ENCODE results near the gene LEPROT.

The LEPROT gene

DNA sequence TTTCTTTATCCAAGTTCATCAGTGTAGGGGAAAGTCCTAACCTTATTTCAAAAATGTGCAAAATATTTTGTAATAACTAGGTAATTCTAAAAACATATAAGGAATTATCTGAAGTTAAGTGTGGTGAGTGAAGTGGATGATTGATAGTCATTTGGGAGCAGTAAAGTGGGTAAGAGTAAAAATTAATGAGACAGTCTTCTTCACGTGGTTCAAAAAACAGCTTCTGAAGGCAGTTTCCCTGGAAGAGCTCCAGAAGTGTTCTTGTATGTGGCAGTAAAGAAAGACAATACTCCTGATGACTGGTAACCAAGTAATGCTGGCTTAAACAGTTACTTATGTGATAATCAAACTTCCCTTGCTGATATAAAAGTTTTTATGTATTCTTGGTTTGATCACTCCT is 50.3 kb downstream of the LEPROT start:
- no peaks in the 10 kb centered on the region for H4K20me1 ChIP-seq
- no peak for TF ChIP-seq Cebpa-rat (IDR thresholded peaks at IDR 0.05)
- no peaks in the 10 kb centered on the region for H3K4me1 ChIP-seq
- H3K36me3 ChIP-seq, result no peaks in the 10 kb centered on the region
- H3K4me2 ChIP-seq, result no peak overlapping the region
- no peak overlapping the region for H3K4me3 ChIP-seq
- no peaks in the 10 kb centered on the region for H3K27me3 ChIP-seq
- peaks cover 5% of the 10 kb centered on the region; the same call in 1 of the 2 replicates for H3K9me3 ChIP-seq
- no peak overlapping the region for H3K9ac ChIP-seq
- no peak overlapping the region for H3K27ac ChIP-seq

GRCh38 chr1:65471213-65471833 is 50.9 kb downstream of the LEPROT start:
- Histone ChIP-seq H3K36me3 (no peaks in the 10 kb centered on the region), H3K27me3 (no peaks in the 10 kb centered on the region), H3K9ac (no peak overlapping the region), H3K27ac (no peak overlapping the region), H3K4me1 (no peaks in the 10 kb centered on the region), H3K4me2 (no peak overlapping the region), H3K4me3 (no peak overlapping the region), H4K20me1 (no peaks in the 10 kb centered on the region), H3K9me3 (peaks cover 5% of the 10 kb centered on the region; the same call in 1 of the 2 replicates)
- no peak for TF ChIP-seq Cebpa-rat (IDR thresholded peaks at IDR 0.05)

DNA sequence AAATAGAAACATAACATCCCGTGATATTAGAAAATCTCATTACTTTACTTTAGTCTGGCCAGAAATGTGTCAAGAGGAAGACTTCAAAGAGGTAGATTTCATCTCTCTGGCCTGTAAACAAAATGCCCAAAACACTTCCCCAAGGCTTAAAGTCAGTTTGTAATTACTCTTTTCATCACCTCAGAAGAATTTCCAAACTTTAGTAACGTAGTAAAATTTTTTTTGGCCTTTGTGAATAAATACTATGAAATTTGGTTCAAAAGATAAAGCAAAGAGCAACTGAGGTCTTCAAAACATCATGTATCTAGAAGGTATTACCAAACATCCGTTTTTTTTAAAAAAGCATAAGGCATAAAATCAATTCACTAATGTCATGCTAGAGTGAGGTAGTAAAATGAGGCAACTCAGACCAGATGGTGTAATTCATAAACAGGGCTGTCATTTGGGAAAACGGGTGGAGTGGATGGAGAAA is 51.4 kb downstream of the LEPROT start:
- H3K27ac ChIP-seq, result no peak overlapping the region
- H3K36me3 ChIP-seq, result no peaks in the 10 kb centered on the region
- H3K4me2 ChIP-seq, result no peak overlapping the region
- H3K9ac ChIP-seq, result no peak overlapping the region
- H3K4me1 ChIP-seq, result no peaks in the 10 kb centered on the region
- H3K9me3 ChIP-seq, result peaks cover 5% of the 10 kb centered on the region; the same call in 1 of the 2 replicates
- no peak for TF ChIP-seq Cebpa-rat (IDR thresholded peaks at IDR 0.05)
- H3K27me3 ChIP-seq, result no peaks in the 10 kb centered on the region
- no peaks in the 10 kb centered on the region for H4K20me1 ChIP-seq
- no peak overlapping the region for H3K4me3 ChIP-seq

- Histone ChIP-seq H4K20me1 (no peaks in the 10 kb centered on the region), H3K9me3 (no peaks in the 10 kb centered on the region), H3K4me1 (no peaks in the 10 kb centered on the region), H3K27ac (no peak overlapping the region), H3K4me3 (no peak overlapping the region), H3K4me2 (no peak overlapping the region), H3K9ac (no peak overlapping the region), H3K36me3 (no peaks in the 10 kb centered on the region), H3K27me3 (no peaks in the 10 kb centered on the region)
- TF ChIP-seq Cebpa-rat (IDR thresholded peaks at IDR 0.05), result no peak
Measured at GRCh38 chr1:65476327-65476726, 55.9 kb downstream of the LEPROT start.

DNA sequence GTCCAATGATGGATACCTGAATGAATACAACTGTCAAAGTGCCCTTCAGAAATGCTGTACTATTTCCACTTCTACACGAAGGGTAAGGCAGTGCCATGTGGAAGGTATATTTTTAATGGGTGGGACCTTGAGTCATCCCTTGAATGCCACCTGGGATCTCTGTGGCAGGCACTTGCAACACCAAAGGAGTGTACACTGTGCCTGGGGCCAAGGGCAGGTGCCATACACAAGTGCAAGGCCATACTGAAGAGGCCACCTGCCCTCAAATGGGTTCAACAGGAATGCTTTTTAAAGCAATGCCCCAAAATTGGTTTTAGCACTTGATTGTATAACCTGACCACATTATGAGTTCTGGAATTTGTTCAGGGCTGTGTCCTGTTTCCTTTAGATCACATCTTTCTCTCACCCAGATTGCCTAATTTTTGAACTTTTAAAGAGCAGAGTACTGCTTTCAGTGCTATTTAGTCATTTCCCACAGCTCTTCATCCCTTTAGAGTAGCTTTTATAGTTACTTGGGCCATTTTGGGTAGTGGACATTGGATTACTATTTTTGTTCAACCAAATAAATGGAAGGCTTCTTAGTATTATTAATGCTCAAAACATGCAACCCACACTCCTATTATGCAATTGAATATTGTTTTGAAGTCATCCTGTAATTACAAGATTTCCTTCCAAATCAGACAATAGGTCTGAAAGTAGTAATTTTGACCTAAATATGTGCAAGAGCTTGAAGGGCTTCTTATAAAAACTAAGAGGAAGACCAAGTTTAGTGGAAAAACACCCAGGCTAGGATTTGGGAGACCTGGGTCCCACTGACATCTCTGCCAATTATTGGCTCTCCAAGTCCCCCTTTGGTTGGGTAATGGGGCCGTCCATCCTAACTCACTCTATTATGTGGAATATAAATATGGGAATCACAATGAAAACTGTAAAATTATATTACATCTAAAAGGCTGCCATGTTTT is 57.2 kb downstream of the LEPROT start:
- H3K27ac ChIP-seq, result no peak overlapping the region
- no peak overlapping the region for H3K4me2 ChIP-seq
- no peak overlapping the region for H3K4me3 ChIP-seq
- no peak for TF ChIP-seq Cebpa-rat (IDR thresholded peaks at IDR 0.05)
- H3K9ac ChIP-seq, result no peak overlapping the region
- no peaks in the 10 kb centered on the region for H4K20me1 ChIP-seq
- no peaks in the 10 kb centered on the region for H3K27me3 ChIP-seq
- H3K36me3 ChIP-seq, result no peaks in the 10 kb centered on the region
- no peaks in the 10 kb centered on the region for H3K9me3 ChIP-seq
- H3K4me1 ChIP-seq, result no peaks in the 10 kb centered on the region

DNA sequence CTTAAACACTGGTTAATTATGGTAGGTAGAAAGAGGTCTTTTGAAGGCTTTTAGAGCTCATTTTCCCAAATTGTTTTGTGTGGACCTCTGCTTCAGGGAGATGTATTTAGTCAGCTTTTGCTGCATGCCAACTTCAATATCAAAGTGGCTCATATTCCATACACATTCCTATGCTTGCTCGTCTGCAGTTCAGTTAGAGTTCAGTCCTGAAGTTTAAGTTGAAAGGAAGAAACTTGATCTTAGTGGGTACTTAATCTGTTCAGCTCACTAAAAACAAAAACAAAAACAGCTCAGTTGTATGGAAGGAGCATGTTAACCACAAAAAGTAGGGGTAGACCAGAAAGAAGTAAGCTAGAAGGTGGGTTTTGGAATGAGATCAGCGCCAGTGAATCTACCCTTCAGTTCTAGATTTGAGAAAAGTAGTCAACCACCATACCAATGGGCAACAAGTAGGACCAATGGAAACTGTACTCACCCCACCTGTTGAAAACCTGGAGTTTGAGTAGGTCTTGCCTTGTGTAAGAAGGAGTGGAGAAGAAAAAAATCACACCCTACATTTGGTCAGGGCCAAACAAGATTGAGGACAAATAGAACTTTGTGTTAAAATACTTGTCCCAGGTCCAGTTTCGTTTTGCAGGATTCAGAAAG is 58.0 kb downstream of the LEPROT start:
- H3K36me3 ChIP-seq, result no peaks in the 10 kb centered on the region
- H3K9me3 ChIP-seq, result no peaks in the 10 kb centered on the region
- no peaks in the 10 kb centered on the region for H3K27me3 ChIP-seq
- H3K4me3 ChIP-seq, result no peak overlapping the region
- H3K9ac ChIP-seq, result no peak overlapping the region
- no peak overlapping the region for H3K4me2 ChIP-seq
- no peaks in the 10 kb centered on the region for H3K4me1 ChIP-seq
- H4K20me1 ChIP-seq, result no peaks in the 10 kb centered on the region
- no peak for TF ChIP-seq Cebpa-rat (IDR thresholded peaks at IDR 0.05)
- no peak overlapping the region for H3K27ac ChIP-seq

- Histone ChIP-seq H3K36me3 (no peaks in the 10 kb centered on the region), H3K4me3 (no peak overlapping the region), H4K20me1 (no peaks in the 10 kb centered on the region), H3K4me2 (no peak overlapping the region), H3K9me3 (no peaks in the 10 kb centered on the region), H3K27ac (no peak overlapping the region), H3K9ac (no peak overlapping the region), H3K4me1 (no peaks in the 10 kb centered on the region), H3K27me3 (no peaks in the 10 kb centered on the region)
- no peak for TF ChIP-seq Cebpa-rat (IDR thresholded peaks at IDR 0.05)
Measured at GRCh38 chr1:65479554-65480204, 59.2 kb downstream of the LEPROT start.

DNA sequence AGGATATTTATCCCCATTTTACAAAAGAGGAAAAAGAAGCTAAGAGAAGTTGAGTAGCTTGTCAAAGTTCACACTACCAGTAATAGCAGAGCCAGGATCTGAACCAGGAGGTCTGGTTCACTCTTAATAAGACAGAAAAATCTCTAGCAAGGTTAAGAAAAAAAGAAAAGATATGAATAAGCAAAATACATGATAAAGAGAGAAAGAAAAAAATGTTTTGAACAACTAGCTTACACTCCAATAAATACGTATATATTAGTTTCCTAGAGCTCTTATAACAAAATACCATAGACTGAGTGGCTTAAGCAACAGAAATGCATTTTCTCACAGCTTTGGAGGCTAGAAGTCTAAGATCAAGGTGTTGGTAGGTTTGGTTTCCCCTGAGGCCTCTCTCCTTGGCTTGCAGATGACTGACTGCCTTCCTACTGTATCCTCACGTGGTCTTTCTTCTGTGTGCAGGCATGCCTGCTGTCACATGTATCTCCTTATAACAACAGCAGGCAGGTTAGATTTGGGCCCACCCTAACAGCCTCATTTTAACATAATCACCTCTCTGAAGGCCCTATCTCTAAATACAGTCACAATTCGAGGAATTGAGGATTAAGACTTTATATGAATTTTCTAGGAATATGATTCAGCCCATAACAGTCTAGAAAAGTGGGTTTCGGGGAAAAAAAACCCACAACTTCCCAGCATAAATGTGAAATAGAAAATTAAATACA is 60.4 kb downstream of the LEPROT start:
- Histone ChIP-seq H4K20me1 (no peaks in the 10 kb centered on the region), H3K9me3 (no peaks in the 10 kb centered on the region), H3K4me2 (no peak overlapping the region), H3K4me3 (no peak overlapping the region), H3K4me1 (no peaks in the 10 kb centered on the region), H3K27ac (no peak overlapping the region), H3K9ac (no peak overlapping the region), H3K27me3 (no peaks in the 10 kb centered on the region), H3K36me3 (no peaks in the 10 kb centered on the region)
- no peak for TF ChIP-seq Cebpa-rat (IDR thresholded peaks at IDR 0.05)
